ENCODE results near the gene HDAC4. TPM values are rescaled to one million over a fixed set of nuclear protein-coding genes. Genes with fewer than 3 reads are reported as not detected.

Gene HDAC4
- total and polyA plus RNA-seq, 2 of the 4 experiments (the other 2 are of a cell fraction): 4.1 to 7.2 TPM

DNA sequence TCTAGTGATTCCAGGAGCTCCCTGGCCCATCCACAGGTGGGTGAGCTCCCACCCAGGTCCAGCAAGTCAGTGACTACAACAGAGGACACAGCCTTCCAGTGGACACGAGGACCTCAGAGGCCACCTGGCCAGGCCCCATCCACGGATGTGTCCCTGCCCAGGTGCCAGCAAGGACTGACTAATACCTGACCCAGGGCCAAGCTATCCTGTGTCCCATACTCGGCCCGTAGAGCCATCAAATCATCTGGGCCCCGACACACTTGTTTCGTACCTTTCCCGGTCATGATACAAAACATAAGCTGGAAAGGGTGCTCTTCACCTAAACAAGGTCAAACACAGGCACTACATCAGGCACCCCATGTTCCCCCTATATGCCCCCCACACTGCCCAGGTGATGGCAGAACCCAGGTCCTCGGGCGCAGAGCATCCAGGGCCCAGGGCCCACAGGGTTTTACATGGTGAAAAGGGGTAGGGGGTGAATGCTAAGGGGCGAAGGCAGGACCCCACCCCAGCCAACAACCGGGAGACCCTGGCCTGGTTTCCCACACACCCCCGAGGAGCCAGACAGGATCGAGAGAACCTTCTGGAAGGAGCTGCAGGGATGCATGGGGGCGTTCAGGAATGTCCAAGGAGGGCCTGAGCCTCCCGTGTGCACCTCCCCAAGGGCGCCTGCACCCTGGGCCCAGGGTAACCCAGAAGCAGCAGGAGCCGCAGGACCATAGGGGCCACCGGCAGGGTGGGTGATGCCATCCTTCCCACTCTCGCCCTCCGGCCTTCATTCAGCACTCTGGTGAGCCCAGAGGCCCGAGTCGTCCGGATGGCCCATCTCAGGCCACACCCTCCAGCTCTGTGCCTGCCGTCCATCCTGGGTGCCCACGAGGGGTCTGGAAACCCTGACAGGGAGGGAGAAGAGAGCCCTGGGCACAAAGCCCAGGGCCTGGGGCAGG, 94.3 kb downstream of the HDAC4 start (continued):
- TF ChIP-seq, protein P1, sequence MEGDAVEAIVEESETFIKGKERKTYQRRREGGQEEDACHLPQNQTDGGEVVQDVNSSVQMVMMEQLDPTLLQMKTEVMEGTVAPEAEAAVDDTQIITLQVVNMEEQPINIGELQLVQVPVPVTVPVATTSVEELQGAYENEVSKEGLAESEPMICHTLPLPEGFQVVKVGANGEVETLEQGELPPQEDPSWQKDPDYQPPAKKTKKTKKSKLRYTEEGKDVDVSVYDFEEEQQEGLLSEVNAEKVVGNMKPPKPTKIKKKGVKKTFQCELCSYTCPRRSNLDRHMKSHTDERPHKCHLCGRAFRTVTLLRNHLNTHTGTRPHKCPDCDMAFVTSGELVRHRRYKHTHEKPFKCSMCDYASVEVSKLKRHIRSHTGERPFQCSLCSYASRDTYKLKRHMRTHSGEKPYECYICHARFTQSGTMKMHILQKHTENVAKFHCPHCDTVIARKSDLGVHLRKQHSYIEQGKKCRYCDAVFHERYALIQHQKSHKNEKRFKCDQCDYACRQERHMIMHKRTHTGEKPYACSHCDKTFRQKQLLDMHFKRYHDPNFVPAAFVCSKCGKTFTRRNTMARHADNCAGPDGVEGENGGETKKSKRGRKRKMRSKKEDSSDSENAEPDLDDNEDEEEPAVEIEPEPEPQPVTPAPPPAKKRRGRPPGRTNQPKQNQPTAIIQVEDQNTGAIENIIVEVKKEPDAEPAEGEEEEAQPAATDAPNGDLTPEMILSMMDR (conservative IDR thresholded peaks at IDR 0.05; ENCODE audit: low read depth, low read length): no peak

DNA sequence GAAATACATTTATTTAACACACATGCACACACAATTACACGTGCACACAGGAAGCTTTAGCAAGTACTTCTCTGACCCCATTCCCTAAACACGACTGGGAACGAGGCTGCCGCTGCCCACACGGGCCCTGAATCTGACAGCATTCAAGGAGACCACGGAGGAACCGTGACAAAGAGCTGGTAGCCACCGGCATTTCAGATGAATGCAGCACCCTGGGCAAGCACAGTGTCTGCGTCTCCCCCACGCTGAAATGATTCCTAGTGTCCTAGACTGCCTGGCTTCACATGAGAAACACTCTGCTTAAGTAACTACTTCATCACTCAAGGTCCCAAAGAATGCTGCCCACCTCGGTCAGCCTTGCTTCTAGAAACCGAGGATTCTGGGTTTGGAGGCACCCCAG, 95.0 kb downstream of the HDAC4 start:
- ChIA-PET POLR2A (ENCODE audit: unreplicated experiment) (no interaction called here), CTCF (no interaction called here)
- peaks cover 9% of the 10 kb centered on the region; the same call in 1 of the 2 replicates for H4K20me1 ChIP-seq (ENCODE audit: insufficient read depth, low read length)
- in situ Hi-C loops (cut with MboI; ENCODE audit: low sequenced_read_pairs) (no loop called here), intact Hi-C loops (cut with micrococcal nuclease) (no loop called here), dilution Hi-C loops (cut with HindIII; ENCODE audit: low sequenced_read_pairs, unreplicated experiment) (no loop called here)
- no peak for DNase-seq
- no peak overlapping the region for H3K4me2 ChIP-seq (ENCODE audit: low read depth, low read length)
- H3K56ac ChIP-seq (ENCODE audit: extremely low read depth, insufficient read depth, low read length): no peak overlapping the region
- no peak overlapping the region for H3K27ac ChIP-seq (ENCODE audit: insufficient read depth, low read length)
- BruUV-seq (replicated peaks): no TSS peak
- 90% methylated on average over 9 of the region's 12 CpGs; no CpG with 5 or more reads in 1 of the 2 experiments for WGBS, 2 experiments (ENCODE audit: extremely low coverage in 2 of 2, insufficient read length in 1 of 2)
- H4K8ac ChIP-seq (ENCODE audit: low read depth in 2 of 2, low read length in 2 of 2): no peak overlapping the region
- H2AK5ac ChIP-seq (ENCODE audit: low read depth, low read length): peak overlapping the region; percentile 53; the same call in 1 of the 2 replicates
- H2BK15ac ChIP-seq (ENCODE audit: low read depth, low read length): no peak overlapping the region
- H3K36me3 ChIP-seq (ENCODE audit: control insufficient read depth, insufficient read depth, low read length): no peaks in the 10 kb centered on the region; the same call in 1 of the 2 replicates
- H3K79me1 ChIP-seq (ENCODE audit: low read depth in 1 of 2, low read length in 2 of 2): peaks cover 43 to 71% of the 10 kb centered on the region in 2 experiments
- no peak overlapping the region for H4K5ac ChIP-seq (ENCODE audit: low read depth, low read length)
- H2BK20ac ChIP-seq (ENCODE audit: low read depth, low read length): no peak overlapping the region
- no peak overlapping the region for H2BK5ac ChIP-seq (ENCODE audit: low read depth, low read length, poor library complexity, severe bottlenecking)
- no peak overlapping the region for H3K9ac ChIP-seq (ENCODE audit: low read depth, low read length)
- H2BK120ac ChIP-seq (ENCODE audit: low read depth, low read length): no peak overlapping the region
- no peak overlapping the region for H2AK9ac ChIP-seq (replicated peaks; ENCODE audit: low read depth, low read length, poor library complexity)
- no peak overlapping the region for H3K4me3 ChIP-seq (ENCODE audit: insufficient read depth, low read depth, low read length)
- H2AFZ ChIP-seq (replicated peaks; ENCODE audit: low read length, poor library complexity): no peak overlapping the region
- H3K23ac ChIP-seq (ENCODE audit: low read depth, low read length): no peak overlapping the region
- ATAC-seq (ENCODE audit: low read depth): no peak
- no peak overlapping the region for H3K14ac ChIP-seq (replicated peaks; ENCODE audit: low read depth, low read length)
- H3K27me3 ChIP-seq (ENCODE audit: control insufficient read depth, insufficient read depth, low read length): no peaks in the 10 kb centered on the region
- peaks cover 23% of the 10 kb centered on the region for H3K9me1 ChIP-seq (ENCODE audit: insufficient read depth, low read length)
- no peak overlapping the region for H3K18ac ChIP-seq (ENCODE audit: low read depth, low read length)
- no peak overlapping the region for H3K4ac ChIP-seq (ENCODE audit: low read depth, low read length)
- H3K9me3 ChIP-seq (ENCODE audit: control insufficient read depth, insufficient read depth, low read length): no peaks in the 10 kb centered on the region
- peaks cover 20% of the 10 kb centered on the region; the same call in 1 of the 2 replicates for H3K4me1 ChIP-seq (ENCODE audit: control insufficient read depth, insufficient read depth, low read length)
- 0 out of 2 replicates have a peak overlapping the region, but pooled peaks have one; percentile 33 for H4K91ac ChIP-seq (ENCODE audit: insufficient read depth, low read depth, low read length)
- TF ChIP-seq MXI1 (IDR thresholded peaks at IDR 0.05; ENCODE audit: borderline replicate concordance, low read depth, low read length) (no peak), RFX5 (IDR thresholded peaks at IDR 0.05; ENCODE audit: low read depth, low read length) (no peak), RCOR1 (IDR thresholded peaks at IDR 0.05; ENCODE audit: insufficient replicate concordance, low read length) (no peak), NFE2L2 (IDR thresholded peaks at IDR 0.05; ENCODE audit: low read depth, low read length) (no peak), MAFK (IDR thresholded peaks at IDR 0.05; ENCODE audit: low read depth, low read length) (no peak), CHD1 (IDR thresholded peaks at IDR 0.05; ENCODE audit: low read depth, low read length) (no peak), POLR2A (IDR thresholded peaks at IDR 0.05; ENCODE audit: low read depth, low read length) (no peak)
- TF ChIP-seq, protein P1 (conservative IDR thresholded peaks at IDR 0.05; ENCODE audit: low read depth, low read length): no peak
- TF ChIP-seq, protein P2, sequence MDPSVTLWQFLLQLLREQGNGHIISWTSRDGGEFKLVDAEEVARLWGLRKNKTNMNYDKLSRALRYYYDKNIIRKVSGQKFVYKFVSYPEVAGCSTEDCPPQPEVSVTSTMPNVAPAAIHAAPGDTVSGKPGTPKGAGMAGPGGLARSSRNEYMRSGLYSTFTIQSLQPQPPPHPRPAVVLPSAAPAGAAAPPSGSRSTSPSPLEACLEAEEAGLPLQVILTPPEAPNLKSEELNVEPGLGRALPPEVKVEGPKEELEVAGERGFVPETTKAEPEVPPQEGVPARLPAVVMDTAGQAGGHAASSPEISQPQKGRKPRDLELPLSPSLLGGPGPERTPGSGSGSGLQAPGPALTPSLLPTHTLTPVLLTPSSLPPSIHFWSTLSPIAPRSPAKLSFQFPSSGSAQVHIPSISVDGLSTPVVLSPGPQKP (IDR thresholded peaks at IDR 0.05; ENCODE audit: borderline replicate concordance, low read depth, low read length): no peak

All from IMR-90 (cell line).